ENCODE results near the gene CA6. TPM values are rescaled to one million over a fixed set of nuclear protein-coding genes. Genes with fewer than 3 reads are reported as not detected.
"Not testable (repeated sequence)": the region's sequence is repeated elsewhere in the genome, so short reads cannot be mapped to it uniquely, and the experiment has no call there.

The CA6 gene
- polyA plus RNA-seq, 1 donor = not detected

DNA sequence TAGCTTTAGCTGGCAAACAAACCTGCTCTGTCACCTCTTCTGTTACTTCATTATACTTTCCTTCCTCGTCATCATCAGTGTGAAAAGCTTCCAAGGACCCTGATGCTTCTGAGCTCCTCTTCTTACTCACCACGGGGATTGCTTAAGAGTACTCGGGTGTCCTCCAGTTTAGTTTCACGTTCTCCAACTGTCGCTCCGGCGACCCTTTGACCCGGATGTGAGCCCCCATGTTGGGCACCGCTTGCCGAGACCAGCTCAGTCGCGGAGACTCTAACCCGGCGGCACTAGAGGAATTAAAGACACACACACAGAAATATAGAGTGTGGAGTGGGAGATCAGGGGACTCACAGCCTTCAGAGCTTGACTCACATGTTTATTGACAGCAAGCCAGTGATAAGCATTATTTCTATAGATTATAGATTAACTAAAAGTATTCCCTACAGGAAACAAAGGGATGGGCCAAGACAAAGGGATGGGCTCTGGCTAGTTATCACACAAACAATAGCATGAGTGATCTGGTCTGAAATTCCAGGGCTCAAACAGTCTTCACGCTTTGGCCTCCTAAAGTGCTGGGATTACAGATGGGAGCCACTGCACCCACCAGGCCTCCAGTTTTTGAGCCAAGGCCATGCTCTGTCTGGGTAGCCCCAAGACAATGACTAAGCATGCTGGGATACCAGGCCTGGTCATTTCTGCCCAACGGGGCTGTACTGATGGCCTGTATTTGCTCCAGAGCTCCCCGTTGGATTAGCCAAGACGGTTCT lies 37.1 kb upstream of the CA6 start:
- no CpG with 5 or more reads among the region's 18 CpGs for WGBS (ENCODE audit: insufficient coverage, low lambda C conversion rate)
- Histone ChIP-seq H3K4me1 (ENCODE audit: control insufficient read depth, insufficient read depth, low read length) (no peaks in the 10 kb centered on the region), H3K36me3 (ENCODE audit: control insufficient read depth, insufficient read depth, low read length) (no peaks in the 10 kb centered on the region), H3K27ac (ENCODE audit: low read length) (no peak overlapping the region), H3K27me3 (ENCODE audit: control insufficient read depth, insufficient read depth, low read length) (no peaks in the 10 kb centered on the region), H3K4me3 (ENCODE audit: low read length) (no peak overlapping the region), H3K9me3 (ENCODE audit: control insufficient read depth, low read depth, low read length) (peaks cover 6% of the 10 kb centered on the region)
- peak in 1 of 2 donors; percentile 48 for DNase-seq

DNA sequence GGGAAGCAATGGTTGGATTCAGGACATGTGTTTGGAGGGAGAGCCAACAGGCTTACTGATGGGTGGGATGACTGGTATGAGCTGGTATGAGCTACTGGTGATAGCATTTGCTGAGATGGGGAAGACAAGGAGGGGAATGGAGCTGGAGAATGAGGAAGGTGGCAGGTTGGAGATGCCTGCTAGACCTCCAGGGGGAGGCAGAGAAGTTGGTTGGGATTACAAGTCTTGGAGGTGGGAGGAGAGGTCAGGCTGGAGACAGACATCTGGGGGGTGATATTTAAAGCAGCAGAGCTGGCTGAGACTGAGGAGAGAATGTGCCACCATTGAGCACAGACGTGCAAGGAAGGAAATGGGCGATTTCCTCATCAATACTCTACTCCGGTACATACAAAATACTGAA lies 35.3 kb upstream of the CA6 start:
- Histone ChIP-seq H3K4me3 (ENCODE audit: low read length) (no peak overlapping the region), H3K9me3 (ENCODE audit: control insufficient read depth, low read depth, low read length) (peaks cover 6% of the 10 kb centered on the region), H3K4me1 (ENCODE audit: control insufficient read depth, insufficient read depth, low read length) (no peaks in the 10 kb centered on the region), H3K36me3 (ENCODE audit: control insufficient read depth, insufficient read depth, low read length) (no peaks in the 10 kb centered on the region), H3K27me3 (ENCODE audit: control insufficient read depth, insufficient read depth, low read length) (no peaks in the 10 kb centered on the region), H3K27ac (ENCODE audit: low read length) (no peak overlapping the region)
- WGBS (ENCODE audit: insufficient coverage, low lambda C conversion rate) = no CpG with 5 or more reads among the region's 3 CpGs
- DNase-seq = no peak

DNA sequence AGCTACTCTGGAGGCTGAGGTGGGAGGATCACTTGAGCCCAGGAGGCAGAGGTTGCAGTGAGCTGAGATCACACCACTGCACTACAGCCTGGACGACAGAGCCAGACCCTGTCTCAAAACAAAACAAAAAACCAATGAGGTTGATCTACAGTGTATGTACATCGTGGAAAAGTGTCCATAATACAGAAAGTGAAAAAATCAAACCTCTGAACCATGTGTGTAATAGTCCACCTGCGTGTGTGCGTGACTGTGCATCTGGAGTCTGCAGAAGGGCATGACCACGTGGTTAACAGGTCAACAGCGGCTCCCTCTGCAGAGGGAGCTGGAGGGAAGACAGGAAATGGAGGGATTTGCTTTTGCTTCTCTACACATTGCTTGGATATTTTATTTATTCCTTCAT lies 34.8 kb upstream of the CA6 start:
- WGBS (ENCODE audit: insufficient coverage, low lambda C conversion rate) = 92% methylated on average over 2 of the region's 6 CpGs
- DNase-seq = no peak
- peaks cover 6% of the 10 kb centered on the region for H3K9me3 ChIP-seq (ENCODE audit: control insufficient read depth, low read depth, low read length)
- H3K27ac ChIP-seq (ENCODE audit: low read length) = no peak overlapping the region
- H3K27me3 ChIP-seq (ENCODE audit: control insufficient read depth, insufficient read depth, low read length) = no peaks in the 10 kb centered on the region
- no peak overlapping the region for H3K4me3 ChIP-seq (ENCODE audit: low read length)
- no peaks in the 10 kb centered on the region for H3K4me1 ChIP-seq (ENCODE audit: control insufficient read depth, insufficient read depth, low read length)
- H3K36me3 ChIP-seq (ENCODE audit: control insufficient read depth, insufficient read depth, low read length) = no peaks in the 10 kb centered on the region

DNA sequence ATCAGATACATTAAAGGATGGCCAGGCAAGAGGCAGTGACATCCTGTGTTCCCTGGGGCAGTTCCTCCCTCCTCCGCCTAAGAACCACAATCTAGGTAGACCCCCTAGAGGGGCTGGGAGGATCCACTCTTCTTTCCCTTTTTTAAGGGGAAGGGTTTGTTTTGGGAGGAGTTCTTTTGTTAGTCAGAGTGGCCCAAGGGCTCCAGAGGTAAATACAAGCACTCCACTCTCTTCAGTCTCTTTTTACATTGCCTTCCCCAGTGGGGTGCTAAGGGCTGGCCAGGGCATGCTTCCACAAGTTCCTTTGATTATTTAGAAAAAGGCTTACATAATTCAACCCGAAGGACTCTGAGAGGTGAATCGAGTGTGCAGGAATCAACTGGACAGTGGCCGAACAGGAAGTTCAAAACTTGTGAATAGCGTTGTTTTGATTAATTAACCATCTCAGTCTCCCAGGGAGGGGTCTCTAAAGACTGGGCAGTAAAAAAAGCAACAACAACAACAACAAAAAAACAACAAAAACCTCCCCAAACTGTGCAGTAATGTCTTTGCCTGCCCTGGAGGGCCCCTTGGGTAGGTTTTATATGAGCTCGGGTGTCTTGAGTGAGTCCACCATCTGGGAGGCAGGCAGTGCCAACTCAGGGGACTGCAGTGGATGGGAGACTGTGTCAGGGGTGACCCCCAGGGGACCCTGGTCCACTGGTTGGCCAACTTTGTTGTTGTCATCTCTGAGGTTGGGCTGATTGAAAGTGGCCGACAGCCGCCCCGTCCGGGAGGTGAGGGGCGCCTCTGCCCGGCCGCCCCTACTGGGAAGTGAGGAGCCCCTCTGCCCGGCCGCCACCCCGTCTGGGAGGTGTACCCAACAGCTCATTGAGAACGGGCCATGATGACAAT lies 34.0 kb upstream of the CA6 start:
- DNase-seq = no peak
- WGBS (ENCODE audit: insufficient coverage, low lambda C conversion rate) = no CpG with 5 or more reads among the region's 17 CpGs
- no peaks in the 10 kb centered on the region for H3K4me1 ChIP-seq (ENCODE audit: control insufficient read depth, insufficient read depth, low read length)
- no peaks in the 10 kb centered on the region for H3K36me3 ChIP-seq (ENCODE audit: control insufficient read depth, insufficient read depth, low read length)
- no peaks in the 10 kb centered on the region for H3K27me3 ChIP-seq (ENCODE audit: control insufficient read depth, insufficient read depth, low read length)
- H3K9me3 ChIP-seq (ENCODE audit: control insufficient read depth, low read depth, low read length) = peaks cover 6% of the 10 kb centered on the region
- no peak overlapping the region for H3K4me3 ChIP-seq (ENCODE audit: low read length)
- H3K27ac ChIP-seq (ENCODE audit: low read length) = no peak overlapping the region

DNA sequence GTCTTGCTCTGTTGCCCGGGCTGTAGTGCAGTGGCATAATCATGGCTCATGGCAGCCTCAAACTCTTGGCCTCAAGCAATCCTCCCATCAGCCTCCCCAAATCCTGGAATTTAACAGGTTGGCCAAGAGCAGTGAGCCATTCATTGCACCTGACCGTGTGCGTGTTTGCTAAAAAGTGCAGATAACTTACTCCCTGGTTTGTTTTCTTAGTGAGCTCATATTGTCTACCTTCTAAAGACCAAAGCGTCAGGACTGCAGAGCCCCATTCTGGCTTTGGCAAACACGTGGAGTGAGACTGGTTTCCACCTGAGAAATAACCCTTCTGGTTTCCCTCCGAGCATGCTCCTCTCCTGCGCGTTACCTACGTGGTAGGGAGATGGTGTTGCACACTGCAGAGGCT lies 32.2 kb upstream of the CA6 start:
- Histone ChIP-seq H3K36me3 (ENCODE audit: control insufficient read depth, insufficient read depth, low read length) (no peaks in the 10 kb centered on the region), H3K27me3 (ENCODE audit: control insufficient read depth, insufficient read depth, low read length) (no peaks in the 10 kb centered on the region), H3K27ac (ENCODE audit: low read length) (no peak overlapping the region)

DNA sequence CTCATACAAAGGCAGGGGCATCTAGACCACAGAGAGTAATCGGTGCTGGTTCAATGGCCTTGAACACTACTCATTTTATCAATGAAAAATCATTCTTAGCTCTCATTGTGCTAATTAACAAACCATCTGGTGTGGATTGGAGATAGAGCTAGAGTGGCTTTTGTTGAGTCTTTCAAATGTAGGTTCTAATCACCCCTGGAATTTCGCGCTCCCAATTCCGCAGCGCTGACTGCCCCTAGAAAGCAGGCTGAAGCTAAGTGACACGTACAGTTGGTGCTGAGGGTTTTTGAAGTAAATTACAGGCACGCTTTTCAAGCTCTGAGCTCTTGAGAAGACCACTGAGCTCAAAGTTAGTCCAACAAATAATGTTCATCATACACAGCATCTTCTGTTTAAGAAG lies 31.2 kb upstream of the CA6 start:
- Histone ChIP-seq H3K36me3 (ENCODE audit: control insufficient read depth, insufficient read depth, low read length) (no peaks in the 10 kb centered on the region), H3K4me3 (ENCODE audit: low read length) (no peak overlapping the region), H3K27me3 (ENCODE audit: control insufficient read depth, insufficient read depth, low read length) (no peaks in the 10 kb centered on the region), H3K9me3 (ENCODE audit: control insufficient read depth, low read depth, low read length) (peaks cover 6% of the 10 kb centered on the region), H3K4me1 (ENCODE audit: control insufficient read depth, insufficient read depth, low read length) (no peaks in the 10 kb centered on the region), H3K27ac (ENCODE audit: low read length) (no peak overlapping the region)
- no peak for DNase-seq
- WGBS (ENCODE audit: insufficient coverage, low lambda C conversion rate) = no CpG with 5 or more reads among the region's 7 CpGs

More for the DNA sequence above, 32.2 kb upstream of the CA6 start:
- no peak for DNase-seq
- H3K4me3 ChIP-seq (ENCODE audit: low read length) = no peak overlapping the region
- no peaks in the 10 kb centered on the region for H3K4me1 ChIP-seq (ENCODE audit: control insufficient read depth, insufficient read depth, low read length)
- no CpG with 5 or more reads among the region's 9 CpGs for WGBS (ENCODE audit: insufficient coverage, low lambda C conversion rate)
- H3K9me3 ChIP-seq (ENCODE audit: control insufficient read depth, low read depth, low read length) = peaks cover 6% of the 10 kb centered on the region

DNA sequence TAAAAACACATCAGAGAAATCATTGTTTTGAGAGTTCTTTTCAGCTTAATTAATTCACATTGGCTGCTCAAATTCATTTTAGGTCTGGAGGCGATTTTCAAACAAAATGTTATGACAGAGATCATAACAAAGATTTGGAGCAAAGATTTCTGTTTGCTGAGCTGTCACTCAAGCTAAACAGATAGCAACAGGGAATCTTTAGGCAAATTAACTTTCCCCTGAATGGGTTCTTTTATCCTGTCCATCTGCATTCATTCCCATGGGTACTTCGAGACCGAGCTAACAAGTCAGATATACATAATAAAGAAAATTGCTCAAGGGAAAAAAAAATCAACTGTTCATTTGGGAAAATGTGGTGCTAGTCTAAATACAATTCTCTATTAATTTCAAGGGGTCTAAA lies 30.2 kb upstream of the CA6 start:
- no CpG with 5 or more reads among the region's 3 CpGs for WGBS (ENCODE audit: insufficient coverage, low lambda C conversion rate)

DNA sequence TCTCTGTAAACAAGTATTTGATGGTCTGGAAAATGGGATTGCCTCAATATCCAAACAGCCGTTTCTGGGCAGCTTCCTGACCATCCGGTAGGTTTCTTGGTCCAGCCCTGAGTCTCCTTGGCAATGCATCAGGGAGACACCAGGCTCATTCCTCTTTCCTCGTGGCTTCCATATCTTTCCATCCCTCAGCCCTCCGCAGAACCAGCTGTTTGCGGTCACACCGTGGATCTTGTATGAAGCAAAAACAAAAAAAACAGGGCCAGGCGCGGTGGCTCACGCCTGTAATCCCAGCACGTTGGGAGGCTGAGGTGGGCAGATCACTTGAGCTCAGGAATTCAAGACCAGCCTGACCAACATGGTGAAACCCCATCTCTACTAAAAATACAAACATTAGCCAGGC lies 28.1 kb upstream of the CA6 start:
- 100% methylated on average over 1 of the region's 10 CpGs for WGBS (ENCODE audit: insufficient coverage, low lambda C conversion rate)
- H3K4me1 ChIP-seq (ENCODE audit: control insufficient read depth, insufficient read depth, low read length); H3K27ac ChIP-seq (ENCODE audit: low read length); H3K36me3 ChIP-seq (ENCODE audit: control insufficient read depth, insufficient read depth, low read length); H3K9me3 ChIP-seq (ENCODE audit: control insufficient read depth, low read depth, low read length); H3K4me3 ChIP-seq (ENCODE audit: low read length); H3K27me3 ChIP-seq (ENCODE audit: control insufficient read depth, insufficient read depth, low read length); DNase-seq: not testable (repeated sequence)

More for the DNA sequence above, 30.2 kb upstream of the CA6 start:
- Histone ChIP-seq H3K36me3 (ENCODE audit: control insufficient read depth, insufficient read depth, low read length) (no peaks in the 10 kb centered on the region), H3K4me3 (ENCODE audit: low read length) (no peak overlapping the region), H3K27me3 (ENCODE audit: control insufficient read depth, insufficient read depth, low read length) (no peaks in the 10 kb centered on the region), H3K9me3 (ENCODE audit: control insufficient read depth, low read depth, low read length) (peaks cover 3% of the 10 kb centered on the region), H3K27ac (ENCODE audit: low read length) (no peak overlapping the region), H3K4me1 (ENCODE audit: control insufficient read depth, insufficient read depth, low read length) (no peaks in the 10 kb centered on the region)
- no peak for DNase-seq

DNA sequence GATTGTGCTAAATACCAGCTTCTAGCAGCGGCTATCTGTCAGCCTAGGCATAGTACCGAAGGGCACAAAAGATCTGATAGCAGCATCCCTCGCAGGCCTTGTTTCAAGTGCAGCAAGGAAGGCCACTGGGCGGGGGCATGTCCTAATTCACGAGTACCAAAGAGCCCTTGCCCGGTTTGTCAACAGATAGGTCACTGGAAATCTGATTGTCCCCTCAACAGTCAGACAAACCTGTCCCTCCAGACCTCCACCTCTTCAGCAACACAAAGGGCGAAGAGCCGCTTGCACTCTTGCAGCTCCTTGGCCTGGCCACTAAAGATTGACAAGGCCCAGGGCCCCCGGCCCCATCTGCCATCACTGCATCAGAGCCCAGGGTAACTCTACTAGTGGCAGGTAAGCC lies 22.7 kb upstream of the CA6 start:
- no CpG with 5 or more reads among the region's 9 CpGs for WGBS (ENCODE audit: insufficient coverage, low lambda C conversion rate)
- Histone ChIP-seq H3K4me1 (ENCODE audit: control insufficient read depth, insufficient read depth, low read length) (no peaks in the 10 kb centered on the region), H3K36me3 (ENCODE audit: control insufficient read depth, insufficient read depth, low read length) (no peaks in the 10 kb centered on the region), H3K4me3 (ENCODE audit: low read length) (no peak overlapping the region), H3K9me3 (ENCODE audit: control insufficient read depth, low read depth, low read length) (no peaks in the 10 kb centered on the region), H3K27me3 (ENCODE audit: control insufficient read depth, insufficient read depth, low read length) (peaks cover 6% of the 10 kb centered on the region), H3K27ac (ENCODE audit: low read length) (no peak overlapping the region)
- no peak for DNase-seq

DNA sequence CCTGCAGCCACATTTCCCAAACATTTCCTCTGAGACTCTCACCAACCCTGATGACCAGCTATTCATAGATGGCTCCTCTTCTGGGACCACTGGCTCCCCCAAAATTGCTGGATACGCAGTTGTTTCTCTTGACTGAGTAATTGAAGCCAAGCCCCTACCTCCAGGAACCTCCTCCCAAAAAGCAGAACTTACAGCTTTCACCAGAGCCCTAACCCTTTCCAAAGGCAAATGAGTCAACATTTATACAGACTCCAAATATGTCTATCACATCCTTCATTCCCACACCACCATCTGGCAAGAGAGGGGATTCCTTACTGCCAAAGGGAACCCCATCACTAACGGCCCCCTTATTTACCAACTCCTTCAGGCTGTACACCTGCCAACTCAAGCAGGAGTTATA lies 20.3 kb upstream of the CA6 start:
- H3K4me3 ChIP-seq (ENCODE audit: low read length) = no peak overlapping the region
- WGBS (ENCODE audit: insufficient coverage, low lambda C conversion rate) = no CpG with 5 or more reads among the region's 2 CpGs
- no peak for DNase-seq
- no peaks in the 10 kb centered on the region for H3K4me1 ChIP-seq (ENCODE audit: control insufficient read depth, insufficient read depth, low read length)
- no peaks in the 10 kb centered on the region for H3K36me3 ChIP-seq (ENCODE audit: control insufficient read depth, insufficient read depth, low read length)
- no peaks in the 10 kb centered on the region for H3K9me3 ChIP-seq (ENCODE audit: control insufficient read depth, low read depth, low read length)
- peaks cover 6% of the 10 kb centered on the region for H3K27me3 ChIP-seq (ENCODE audit: control insufficient read depth, insufficient read depth, low read length)
- H3K27ac ChIP-seq (ENCODE audit: low read length) = no peak overlapping the region
